HL-60 (cell line): ENCODE data around the gene HYPK.

Experiments used
- CTCF ChIP-seq: IDR thresholded peaks from one replicate; pipeline ENCODE4 v1.5.1; 2011; ENCODE audit warnings: low read length, control low read depth, inconsistent platforms; ENCODE audit not compliant: insufficient read depth
- GABPA ChIP-seq: IDR thresholded peaks from 2 replicates; pipeline ENCODE4 v1.6.1; 2012; ENCODE audit warnings: low read depth
- POLR2AphosphoS5 ChIP-seq: IDR thresholded peaks from 2 replicates; pipeline ENCODE4 v1.6.1; 2012; ENCODE audit warnings: low read depth
- REST ChIP-seq: IDR thresholded peaks from 2 replicates; pipeline ENCODE4 v1.6.1; 2012; ENCODE audit warnings: low read depth; ENCODE audit not compliant: insufficient replicate concordance

GRCh38 chr15:43772624-43773023 lies 27.8 kb upstream of the HYPK start:
- TF ChIP-seq CTCF = no peak
- no peak for TF ChIP-seq GABPA
- TF ChIP-seq REST = no peak
- no peak for TF ChIP-seq POLR2AphosphoS5
